GM12801 (cell line): Measurements from ENCODE around the gene NPIPA5.
"Not testable (repeated sequence)": the region's sequence is repeated elsewhere in the genome, so short reads cannot be mapped to it uniquely, and the experiment has no call there.

Experiments
- CTCF ChIP-seq: IDR thresholded peaks from one replicate; pipeline ENCODE4 v1.5.1; 2011; ENCODE audit warnings: control low read depth; ENCODE audit not compliant: insufficient read length; ENCODE audit errors: extremely low read depth

NPIPA5 gene

GRCh38 chr16:15378194-15378593 is at the start of gene NPIPA5:
TSS of gene NPIPA5 (minus strand) at chr16:15378294. CDS start at chr16:15378294, 0 bp downstream.
- TF ChIP-seq CTCF = not testable (repeated sequence)

- TF ChIP-seq CTCF = no peak
These were observed 49.6 kb upstream of the NPIPA5 start for GRCh38 chr16:15427648-15428239.

GRCh38 chr16:15426796-15427195 is 48.7 kb upstream of the NPIPA5 start:
- no peak for TF ChIP-seq CTCF

- TF ChIP-seq CTCF = no peak
These were observed 47.8 kb upstream of the NPIPA5 start for GRCh38 chr16:15425861-15426260.

- TF ChIP-seq CTCF = no peak
These were observed 44.1 kb upstream of the NPIPA5 start for GRCh38 chr16:15422222-15422621.

GRCh38 chr16:15418206-15418605 is 40.1 kb upstream of the NPIPA5 start:
- no peak for TF ChIP-seq CTCF

- no peak for TF ChIP-seq CTCF
These were observed 39.1 kb upstream of the NPIPA5 start for GRCh38 chr16:15417197-15417596.
